Fibroblast of gingiva (primary cell): ENCODE results near the gene PHKA2.
"Not testable (repeated sequence)": the region's sequence is repeated elsewhere in the genome, so short reads cannot be mapped to it uniquely, and the experiment has no call there.

Experiments used
- DNase-seq: peaks from one replicate; pipeline ENCODE4 v3.0.0-alpha.2; 2011; ENCODE audit warnings: low read depth

The PHKA2 gene

GRCh38 chrX:18983666-18984380 lies at the start of gene PHKA2:
Gene PHKA2 (minus strand): TSS chrX:18984114. CDS start chrX:18983932, 182 bp downstream.
- peak; percentile 49 for DNase-seq

GRCh38 chrX:19030805-19031204 lies 46.9 kb upstream of the PHKA2 start:
- DNase-seq = no peak

GRCh38 chrX:19028560-19028959 lies 44.6 kb upstream of the PHKA2 start:
- DNase-seq = no peak

- DNase-seq = no peak
Measured at GRCh38 chrX:19024366-19024765, 40.5 kb upstream of the PHKA2 start.

- DNase-seq = no peak
Measured at GRCh38 chrX:19019996-19020395, 36.1 kb upstream of the PHKA2 start.

GRCh38 chrX:19017271-19017670 lies 33.4 kb upstream of the PHKA2 start:
- peak; percentile 5 for DNase-seq

- not testable (repeated sequence) for DNase-seq
Measured at GRCh38 chrX:19016614-19017013, 32.7 kb upstream of the PHKA2 start.

GRCh38 chrX:19007868-19008267 lies 24.0 kb upstream of the PHKA2 start:
- no peak for DNase-seq

- DNase-seq = no peak
Measured at GRCh38 chrX:19007011-19007410, 23.1 kb upstream of the PHKA2 start.

GRCh38 chrX:19005909-19006308 lies 22.0 kb upstream of the PHKA2 start:
- DNase-seq = no peak

GRCh38 chrX:19003756-19004155 lies 19.8 kb upstream of the PHKA2 start:
- no peak for DNase-seq

GRCh38 chrX:18998653-18999052 lies 14.7 kb upstream of the PHKA2 start:
- no peak for DNase-seq

GRCh38 chrX:18997916-18998315 lies 14.0 kb upstream of the PHKA2 start:
- DNase-seq = peak; percentile 38

- no peak for DNase-seq
Measured at GRCh38 chrX:18996536-18996935, 12.6 kb upstream of the PHKA2 start.

- DNase-seq = peak; percentile 23
Measured at GRCh38 chrX:18995221-18995620, 11.3 kb upstream of the PHKA2 start.

GRCh38 chrX:18994713-18995112 lies 10.8 kb upstream of the PHKA2 start:
- peak; percentile 79 for DNase-seq

GRCh38 chrX:18992829-18993228 lies 8.9 kb upstream of the PHKA2 start:
- DNase-seq = no peak

GRCh38 chrX:18985186-18985435 lies 1.2 kb upstream of the PHKA2 start:
- DNase-seq = no peak

GRCh38 chrX:18984381-18985185 lies 669 bp upstream of the PHKA2 start:
- DNase-seq = peak; percentile 66

- no peak for DNase-seq
Measured at GRCh38 chrX:18981124-18981807, 2.6 kb downstream of the PHKA2 start.

GRCh38 chrX:18980262-18980661 lies 3.7 kb downstream of the PHKA2 start:
- not testable (repeated sequence) for DNase-seq

- no peak for DNase-seq
Measured at GRCh38 chrX:18974993-18975392, 8.9 kb downstream of the PHKA2 start.

GRCh38 chrX:18973527-18974192 lies 10.3 kb downstream of the PHKA2 start:
- no peak for DNase-seq
